Loucy (cell line): ENCODE measurements around the gene DNAJB13.

ENCODE experiments used
- H2AFZ ChIP-seq: fragments of 200-600 bp; sonication (generic); 2 replicates; pipeline ENCODE4 v1.6.0; 2016; ENCODE audit warnings: antibody characterized with exemption, mild to moderate bottlenecking, low read length, moderate library complexity
- H3F3A ChIP-seq: fragments of 200-600 bp; 2 replicates; pipeline ENCODE4 v1.6.0; 2016; ENCODE audit warnings: antibody characterized with exemption, low read depth, mild to moderate bottlenecking
- H3K27me3 ChIP-seq: fragments of 200-600 bp; sonication (generic); 2 replicates; pipeline ENCODE4 v1.6.1; 2014; ENCODE audit warnings: low read length, mild to moderate bottlenecking; ENCODE audit not compliant: insufficient read depth, poor library complexity, severe bottlenecking
- H3K36me3 ChIP-seq: fragments of 200-600 bp; sonication (generic); 2 replicates; pipeline ENCODE4 v1.6.1; 2016; ENCODE audit warnings: low read length; ENCODE audit not compliant: insufficient read depth
- H3K4me1 ChIP-seq: fragments of 200-600 bp; sonication (generic); 2 replicates; pipeline ENCODE4 v1.5.1; 2014; ENCODE audit warnings: low read length, mild to moderate bottlenecking; ENCODE audit not compliant: insufficient read depth, poor library complexity, severe bottlenecking
- H3K4me2 ChIP-seq: fragments of 200-600 bp; sonication (generic); 2 replicates; pipeline ENCODE4 v1.6.0; 2014; ENCODE audit warnings: antibody characterized with exemption, low read length, low read depth, mild to moderate bottlenecking; ENCODE audit not compliant: poor library complexity, severe bottlenecking
- H3K4me3 ChIP-seq: fragments of 200-600 bp; sonication (generic); 2 replicates; pipeline ENCODE4 v1.5.1; 2014; ENCODE audit warnings: low read length, mild to moderate bottlenecking, mixed read lengths; ENCODE audit not compliant: poor library complexity, severe bottlenecking
- H3K79me2 ChIP-seq: fragments of 200-600 bp; sonication (generic); 2 replicates; pipeline ENCODE4 v1.6.1; 2014; ENCODE audit warnings: low read length; ENCODE audit not compliant: insufficient read depth
- H3K9ac ChIP-seq: fragments of 200-600 bp; sonication (generic); 2 replicates; pipeline ENCODE4 v1.6.0; 2014; ENCODE audit warnings: mild to moderate bottlenecking, low read depth, low read length, moderate library complexity; ENCODE audit not compliant: poor library complexity, severe bottlenecking
- H3K9me2 ChIP-seq: fragments of 200-600 bp; sonication (generic); replicated peaks from 2 replicates; pipeline ENCODE4 v1.6.1; 2016; ENCODE audit warnings: low read depth, low read length, mixed read lengths
- H3K9me3 ChIP-seq: fragments of 200-600 bp; sonication (generic); 2 replicates; pipeline ENCODE4 v1.6.1; 2014; ENCODE audit warnings: mild to moderate bottlenecking, antibody characterized with exemption, low read length, low read depth; ENCODE audit not compliant: insufficient read depth
- H4K20me1 ChIP-seq: fragments of 200-600 bp; sonication (generic); 2 replicates; pipeline ENCODE4 v1.6.0; 2014; ENCODE audit warnings: antibody characterized with exemption, low read length, mild to moderate bottlenecking; ENCODE audit not compliant: insufficient read depth, poor library complexity, severe bottlenecking
- EZH2phosphoT487 ChIP-seq: fragments of 200-600 bp; IDR thresholded peaks from 2 replicates; pipeline ENCODE4 v1.6.1; 2018; ENCODE audit warnings: antibody characterized with exemption, mild to moderate bottlenecking, moderate library complexity, borderline replicate concordance
- TF ChIP-seq, protein P1 (sequence below): fragments of 200-600 bp; sonication (generic); conservative IDR thresholded peaks from 2 replicates; pipeline ENCODE4 v1.5.1; 2014; ENCODE audit warnings: mild to moderate bottlenecking, antibody characterized with exemption, low read length

The DNAJB13 gene

GRCh38 chr11:74015919-74016684 is 65.3 kb downstream of the DNAJB13 start:
- no peak overlapping the region for H2AFZ ChIP-seq
- H3K4me3 ChIP-seq = no peak overlapping the region
- no peak overlapping the region for H3K9ac ChIP-seq
- H4K20me1 ChIP-seq = no peaks in the 10 kb centered on the region
- H3K27me3 ChIP-seq = no peaks in the 10 kb centered on the region
- H3K36me3 ChIP-seq = peaks cover 9% of the 10 kb centered on the region; the same call in 1 of the 2 replicates
- peaks cover 54% of the 10 kb centered on the region for H3K4me1 ChIP-seq
- no peaks in the 10 kb centered on the region for H3K79me2 ChIP-seq
- H3K9me3 ChIP-seq = no peaks in the 10 kb centered on the region
- TF ChIP-seq, protein P1, sequence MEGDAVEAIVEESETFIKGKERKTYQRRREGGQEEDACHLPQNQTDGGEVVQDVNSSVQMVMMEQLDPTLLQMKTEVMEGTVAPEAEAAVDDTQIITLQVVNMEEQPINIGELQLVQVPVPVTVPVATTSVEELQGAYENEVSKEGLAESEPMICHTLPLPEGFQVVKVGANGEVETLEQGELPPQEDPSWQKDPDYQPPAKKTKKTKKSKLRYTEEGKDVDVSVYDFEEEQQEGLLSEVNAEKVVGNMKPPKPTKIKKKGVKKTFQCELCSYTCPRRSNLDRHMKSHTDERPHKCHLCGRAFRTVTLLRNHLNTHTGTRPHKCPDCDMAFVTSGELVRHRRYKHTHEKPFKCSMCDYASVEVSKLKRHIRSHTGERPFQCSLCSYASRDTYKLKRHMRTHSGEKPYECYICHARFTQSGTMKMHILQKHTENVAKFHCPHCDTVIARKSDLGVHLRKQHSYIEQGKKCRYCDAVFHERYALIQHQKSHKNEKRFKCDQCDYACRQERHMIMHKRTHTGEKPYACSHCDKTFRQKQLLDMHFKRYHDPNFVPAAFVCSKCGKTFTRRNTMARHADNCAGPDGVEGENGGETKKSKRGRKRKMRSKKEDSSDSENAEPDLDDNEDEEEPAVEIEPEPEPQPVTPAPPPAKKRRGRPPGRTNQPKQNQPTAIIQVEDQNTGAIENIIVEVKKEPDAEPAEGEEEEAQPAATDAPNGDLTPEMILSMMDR = no peak
- TF ChIP-seq EZH2phosphoT487 = no peak
- no peak overlapping the region for H3K4me2 ChIP-seq
- no peaks in the 10 kb centered on the region for H3K9me2 ChIP-seq
- H3F3A ChIP-seq = no peaks in the 10 kb centered on the region

GRCh38 chr11:74017631-74018030 is 66.8 kb downstream of the DNAJB13 start:
- Histone ChIP-seq H3K79me2 (no peaks in the 10 kb centered on the region), H3K4me2 (no peak overlapping the region), H3K9me2 (no peaks in the 10 kb centered on the region), H4K20me1 (no peaks in the 10 kb centered on the region), H3K4me3 (no peak overlapping the region), H3K9ac (no peak overlapping the region), H3F3A (no peaks in the 10 kb centered on the region), H3K9me3 (no peaks in the 10 kb centered on the region), H3K4me1 (peaks cover 45% of the 10 kb centered on the region), H3K27me3 (no peaks in the 10 kb centered on the region), H2AFZ (no peak overlapping the region), H3K36me3 (peaks cover 9% of the 10 kb centered on the region; the same call in 1 of the 2 replicates)
- no peak for TF ChIP-seq EZH2phosphoT487
- TF ChIP-seq, protein P1 = no peak

- H2AFZ ChIP-seq = no peak overlapping the region
- no peak overlapping the region for H3K4me3 ChIP-seq
- no peaks in the 10 kb centered on the region for H3F3A ChIP-seq
- peaks cover 45% of the 10 kb centered on the region for H3K4me1 ChIP-seq
- TF ChIP-seq, protein P1 = no peak
- TF ChIP-seq EZH2phosphoT487 = no peak
- no peaks in the 10 kb centered on the region for H3K27me3 ChIP-seq
- H3K9me2 ChIP-seq = no peaks in the 10 kb centered on the region
- peak overlapping the region; percentile 0 for H3K9ac ChIP-seq
- H3K79me2 ChIP-seq = no peaks in the 10 kb centered on the region
- no peak overlapping the region for H3K4me2 ChIP-seq
- H3K36me3 ChIP-seq = 0 out of 2 replicates have a peak, but pooled peaks cover 5% of the 10 kb centered on the region
- H3K9me3 ChIP-seq = no peaks in the 10 kb centered on the region
- H4K20me1 ChIP-seq = no peaks in the 10 kb centered on the region
These were observed 67.6 kb downstream of the DNAJB13 start for GRCh38 chr11:74018331-74019005.
